Activated CD8-positive, alpha-beta memory T cell treated with anti-CD3 and anti-CD28 coated beads, Interleukin-2, amount 50 U/mL, for 1 hour (primary cell): ENCODE measurements around the gene ADCY1.

Experiments used
- DNase-seq: peaks from one replicate; pipeline ENCODE4 v3.0.0-alpha.2; 2020; ENCODE audit errors: extremely low read depth

Gene ADCY1

GRCh38 chr7:45593121-45593541, 19.0 kb downstream of the ADCY1 start:
- no peak for DNase-seq

- no peak for DNase-seq
Measured at GRCh38 chr7:45593877-45594276, 19.7 kb downstream of the ADCY1 start.

GRCh38 chr7:45594745-45595535, 20.8 kb downstream of the ADCY1 start:
- DNase-seq, result no peak

GRCh38 chr7:45595809-45596664, 21.9 kb downstream of the ADCY1 start:
- no peak for DNase-seq

- DNase-seq, result no peak
Measured at GRCh38 chr7:45596665-45597095, 22.5 kb downstream of the ADCY1 start.

GRCh38 chr7:45597286-45597984, 23.3 kb downstream of the ADCY1 start:
- DNase-seq, result no peak

GRCh38 chr7:45598886-45599520, 24.8 kb downstream of the ADCY1 start:
- DNase-seq, result no peak

GRCh38 chr7:45599851-45600706, 25.9 kb downstream of the ADCY1 start:
- no peak for DNase-seq

- DNase-seq, result no peak
Measured at GRCh38 chr7:45601094-45601493, 26.9 kb downstream of the ADCY1 start.

- no peak for DNase-seq
Measured at GRCh38 chr7:45601816-45602540, 27.8 kb downstream of the ADCY1 start.

- DNase-seq, result no peak
Measured at GRCh38 chr7:45606050-45606449, 31.9 kb downstream of the ADCY1 start.

- DNase-seq, result no peak
Measured at GRCh38 chr7:45606931-45607330, 32.8 kb downstream of the ADCY1 start.

GRCh38 chr7:45609180-45609579, 35.0 kb downstream of the ADCY1 start:
- no peak for DNase-seq

- no peak for DNase-seq
Measured at GRCh38 chr7:45610019-45610418, 35.9 kb downstream of the ADCY1 start.

- DNase-seq, result no peak
Measured at GRCh38 chr7:45610660-45611299, 36.6 kb downstream of the ADCY1 start.

- DNase-seq, result no peak
Measured at GRCh38 chr7:45617166-45617565, 43.0 kb downstream of the ADCY1 start.

GRCh38 chr7:45622058-45622457, 47.9 kb downstream of the ADCY1 start:
- no peak for DNase-seq

- no peak for DNase-seq
Measured at GRCh38 chr7:45623157-45623556, 49.0 kb downstream of the ADCY1 start.

- DNase-seq, result no peak
Measured at GRCh38 chr7:45623740-45624391, 49.7 kb downstream of the ADCY1 start.
